Ascending aorta (tissue), 2 donors: ENCODE measurements around the gene PDGFA. TPM values are rescaled to one million over a fixed set of nuclear protein-coding genes. Genes with fewer than 3 reads are reported as not detected.
A peak's percentile ranks its signal among the peaks of the same experiment; 100 is the strongest.

Source experiments
- DNase-seq, 2 donors: peaks; one replicate each; pipeline ENCODE4 v3.0.0-alpha.2; 2019; ENCODE audit warnings: low spot score in 2 of 2
- H3K27ac ChIP-seq, 2 donors: fragments of 200-600 bp; sonication (generic); one replicate each; pipeline ENCODE4 v1.5.1; 2016 to 2017; ENCODE audit warnings: mild to moderate bottlenecking in 1 of 2
- H3K27me3 ChIP-seq: fragments of 200-600 bp; sonication (generic); one replicate; pipeline ENCODE4 v1.5.1; 2017
- H3K36me3 ChIP-seq, 2 donors: fragments of 200-600 bp; sonication (generic); one replicate each; pipeline ENCODE4 v1.5.1; 2016
- H3K4me1 ChIP-seq, 2 donors: fragments of 200-600 bp; sonication (generic); one replicate each; pipeline ENCODE4 v1.5.1; 2016 to 2017; ENCODE audit warnings: mild to moderate bottlenecking in 1 of 2
- H3K4me3 ChIP-seq, 2 donors: fragments of 200-600 bp; sonication (generic); one replicate each; pipeline ENCODE4 v1.5.1; 2016 to 2017; ENCODE audit warnings: mild to moderate bottlenecking in 1 of 2
- H3K9me3 ChIP-seq, 2 donors: fragments of 200-600 bp; sonication (generic); one replicate each; pipeline ENCODE4 v1.5.1; 2016
- CTCF ChIP-seq, 3 experiments: fragments of 200-600 bp in 2 of 3; fragments of 450-650 bp in 1 of 3; sonication (generic) in 2 of 3; IDR thresholded peaks; one replicate each; pipeline ENCODE4 v1.5.1; 2016 to 2019; ENCODE audit warnings: antibody characterized with exemption in 3 of 3, mild to moderate bottlenecking in 1 of 3, moderate library complexity in 1 of 3
- intact Hi-C: fragments of 100-400 bp; cut with DNase I; formaldehyde crosslinking; loops from one replicate; pipeline ENCODE4 v1.15.1; 2023
- total RNA-seq: library from RNA; depleted of rRNA; stranded (reverse); fragments of >200 nt; gene quantifications from one replicate; pipeline ENCODE4 v1.1.0, GENCODE V29; 2016

The PDGFA gene
- total RNA-seq, 1 donor from 2014 or later, result 349 TPM

- Histone ChIP-seq H3K36me3 (no peaks in the 10 kb centered on the region), H3K4me3 (no peak overlapping the region), H3K4me1 (peaks cover 13 to 24% of the 10 kb centered on the region in 2 donors), H3K27ac (peak overlapping the region; percentile 87 to 89), H3K9me3 (no peaks in the 10 kb centered on the region), H3K27me3 (no peaks in the 10 kb centered on the region)
- TF ChIP-seq CTCF (IDR thresholded peaks at IDR 0.05), result no peak
- no peak for DNase-seq
- intact Hi-C loops, result loop anchor here (1.0 to 2.0 kb wide), 3 partner anchors 21 to 61 kb away; no protein-coding TSS in a partner anchor
Observed at GRCh38 chr7:543501-544337, 24.1 kb upstream of the PDGFA start.

- intact Hi-C loops, result loop anchor here (1.0 to 2.0 kb wide), 3 partner anchors 21 to 61 kb away; no protein-coding TSS in a partner anchor
- H3K27ac ChIP-seq, result peak overlapping the region; percentile 87 to 89
- peak; percentile 55 to 92 for DNase-seq
Observed at GRCh38 chr7:542713-543500, 23.3 kb upstream of the PDGFA start.

GRCh38 chr7:542131-542712 lies 22.6 kb upstream of the PDGFA start:
- Histone ChIP-seq H3K4me1 (peaks cover 21 to 35% of the 10 kb centered on the region in 2 donors), H3K27ac (peak overlapping the region; percentile 87 to 89), H3K9me3 (no peaks in the 10 kb centered on the region), H3K36me3 (no peaks in the 10 kb centered on the region), H3K27me3 (no peaks in the 10 kb centered on the region), H3K4me3 (no peak overlapping the region)
- no peak for DNase-seq
- intact Hi-C loops, result loop anchor here (2.0 kb wide), 1 partner anchor 59 kb away; no protein-coding TSS in a partner anchor
- no peak for TF ChIP-seq CTCF (IDR thresholded peaks at IDR 0.05)

More at GRCh38 chr7:542713-543500, 23.3 kb upstream of the PDGFA start:
- no peaks in the 10 kb centered on the region for H3K27me3 ChIP-seq
- no peak overlapping the region for H3K4me3 ChIP-seq
- no peaks in the 10 kb centered on the region for H3K36me3 ChIP-seq
- H3K9me3 ChIP-seq, result no peaks in the 10 kb centered on the region
- H3K4me1 ChIP-seq, result peaks cover 20 to 30% of the 10 kb centered on the region in 2 donors
- no peak for TF ChIP-seq CTCF (IDR thresholded peaks at IDR 0.05)

GRCh38 chr7:541661-542060 lies 22.0 kb upstream of the PDGFA start:
- intact Hi-C loops, result loop anchor here (2.0 kb wide), 1 partner anchor 59 kb away; no protein-coding TSS in a partner anchor
- Histone ChIP-seq H3K9me3 (no peaks in the 10 kb centered on the region), H3K36me3 (no peaks in the 10 kb centered on the region), H3K4me1 (peaks cover 21 to 35% of the 10 kb centered on the region in 2 donors), H3K27me3 (no peaks in the 10 kb centered on the region), H3K4me3 (no peak overlapping the region), H3K27ac (peak overlapping the region; percentile 12 to 89)
- DNase-seq, result no peak
- TF ChIP-seq CTCF (IDR thresholded peaks at IDR 0.05), result no peak

- Histone ChIP-seq H3K9me3 (no peaks in the 10 kb centered on the region), H3K27ac (peak overlapping the region; percentile 69 to 89), H3K36me3 (no peaks in the 10 kb centered on the region), H3K4me3 (no peak overlapping the region), H3K4me1 (peaks cover 21 to 35% of the 10 kb centered on the region in 2 donors), H3K27me3 (no peaks in the 10 kb centered on the region)
- intact Hi-C loops, result no loop called here
- no peak for TF ChIP-seq CTCF (IDR thresholded peaks at IDR 0.05)
- no peak for DNase-seq
Observed at GRCh38 chr7:540997-541396, 21.4 kb upstream of the PDGFA start.
